Transverse colon (tissue), 3 donors: ENCODE results near the gene MYL6B.

Experiments used
- EP300 ChIP-seq: sonication (generic); formaldehyde crosslinking; IDR thresholded peaks from one replicate; pipeline ENCODE4 v1.6.1; 2017; ENCODE audit warnings: antibody characterized with exemption, low read depth
- POLR2AphosphoS5 ChIP-seq, 3 donors: sonication (generic); formaldehyde crosslinking; IDR thresholded peaks; one replicate each; pipeline ENCODE4 v1.6.1; 2016; ENCODE audit warnings: antibody characterized with exemption in 3 of 3

GRCh38 chr12:56169229-56169759, 16.9 kb downstream of the MYL6B start:
- TF ChIP-seq POLR2AphosphoS5 (IDR thresholded peaks at IDR 0.05) (no peak), EP300 (no peak)
